Measurements from ENCODE around the gene FSHR.
A peak's percentile ranks its signal among the peaks of the same experiment; 100 is the strongest.

FSHR gene

GRCh38 chr2:48980846-48981245, 173.5 kb downstream of the FSHR start:
- DNase-seq (ENCODE audit: insufficient read length, low spot score) (no peak), FAIRE-seq (no peak)
- TF ChIP-seq CTCF (IDR thresholded peaks at IDR 0.05; ENCODE audit: insufficient read depth, missing control alignments), result no peak

- FAIRE-seq, result no peak
- no peak for TF ChIP-seq CTCF (IDR thresholded peaks at IDR 0.05; ENCODE audit: insufficient read depth, missing control alignments)
- no peak for DNase-seq (ENCODE audit: insufficient read length, low spot score)
These were observed 174.6 kb downstream of the FSHR start for GRCh38 chr2:48979691-48980090.

GRCh38 chr2:48978131-48978530, 176.2 kb downstream of the FSHR start:
- TF ChIP-seq CTCF (IDR thresholded peaks at IDR 0.05; ENCODE audit: insufficient read depth, missing control alignments), result no peak
- FAIRE-seq, result no peak
- no peak for DNase-seq (ENCODE audit: insufficient read length, low spot score)

DNA sequence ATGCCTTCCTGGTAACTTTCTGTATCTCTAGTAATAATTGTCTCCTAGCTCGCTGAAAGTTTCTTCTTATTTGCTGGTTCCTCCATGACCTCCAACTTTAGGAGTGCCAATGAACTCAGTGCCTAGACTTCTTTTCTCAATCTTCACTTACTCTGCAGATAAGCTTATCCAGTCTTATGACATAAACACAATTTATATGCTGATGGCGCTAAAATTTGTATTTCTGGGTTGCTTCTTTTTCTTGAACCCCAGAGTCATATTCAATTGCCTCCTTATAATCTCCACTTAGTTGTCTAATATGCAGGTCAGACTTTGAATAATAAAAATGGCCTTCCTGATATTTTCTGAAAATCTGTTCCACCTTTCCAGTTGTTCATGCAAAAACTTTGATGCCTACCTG, 182.5 kb downstream of the FSHR start:
- no peak for FAIRE-seq
- no peak for TF ChIP-seq CTCF (IDR thresholded peaks at IDR 0.05; ENCODE audit: insufficient read depth, missing control alignments)

GRCh38 chr2:48968011-48968410, 186.3 kb downstream of the FSHR start:
- DNase-seq (ENCODE audit: insufficient read length, low spot score) (peak; percentile 56), FAIRE-seq (peak; percentile 92)
- no peak for TF ChIP-seq CTCF (IDR thresholded peaks at IDR 0.05; ENCODE audit: insufficient read depth, missing control alignments)

More for the DNA sequence above, 182.5 kb downstream of the FSHR start:
- no peak for DNase-seq (ENCODE audit: insufficient read length, low spot score)

DNA sequence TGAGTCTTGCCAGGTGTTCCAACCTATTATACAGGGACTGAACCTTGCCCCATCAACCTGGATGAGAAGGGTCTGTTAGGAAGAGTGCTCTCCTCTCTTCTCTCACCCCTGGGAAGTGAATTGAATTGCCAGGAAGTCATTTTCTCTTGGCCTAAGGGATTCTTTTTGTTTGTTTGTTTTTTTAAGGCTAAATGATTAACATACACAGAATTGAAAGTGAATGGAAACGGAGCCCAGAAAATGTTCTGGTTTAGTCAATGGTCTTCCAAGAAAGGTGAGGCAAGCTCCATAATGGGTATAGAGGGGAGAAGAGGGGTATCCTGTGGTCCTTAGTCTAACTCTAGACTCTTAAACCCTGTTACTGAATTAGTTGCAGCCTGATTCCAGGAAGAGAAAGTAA, 189.1 kb downstream of the FSHR start:
- no peak for TF ChIP-seq CTCF (IDR thresholded peaks at IDR 0.05; ENCODE audit: insufficient read depth, missing control alignments)
- DNase-seq (ENCODE audit: insufficient read length, low spot score) (no peak), FAIRE-seq (no peak)

- FAIRE-seq (no peak), DNase-seq (ENCODE audit: insufficient read length, low spot score) (no peak)
- no peak for TF ChIP-seq CTCF (IDR thresholded peaks at IDR 0.05; ENCODE audit: insufficient read depth, missing control alignments)
These were observed 193.3 kb downstream of the FSHR start for GRCh38 chr2:48961009-48961408.

Measured in D721Med (cell line).